WTC11 (cell line): ENCODE data around the gene CRYGC. TPM values are rescaled to one million over a fixed set of nuclear protein-coding genes. Genes with fewer than 3 reads are reported as not detected.

ENCODE experiments used
- ATAC-seq: fragments of 200-7000 bp; cut with Tn5 transposase; 2 replicates; pipeline ENCODE4 v1.10.0; 2021; ENCODE audit warnings: mild to moderate bottlenecking, moderate library complexity
- CTCF ChIA-PET: fragments of 300-600 bp; sonication (Branson Sonifier 250); formaldehyde crosslinking; loops from one replicate; lab custom pipeline; 2021; ENCODE audit warnings: antibody characterized with exemption; lab: Charles Lee
- POLR2A ChIA-PET: fragments of 350-600 bp; sonication (Branson Sonifier 250); formaldehyde crosslinking; loops from one replicate; lab custom pipeline; 2021; ENCODE audit warnings: antibody characterized with exemption; lab: Charles Lee
- DNase-seq: peaks from one replicate; pipeline ENCODE4 v3.0.0; 2021; ENCODE audit warnings: low spot score
- H3K27ac Mint-ChIP-seq: 2 replicates; pipeline ENCODE4 v1.8.0; 2021; ENCODE audit warnings: mixed read lengths
- H3K27me3 Mint-ChIP-seq: 2 replicates; pipeline ENCODE4 v1.8.0; 2021; ENCODE audit warnings: low read depth, mild to moderate bottlenecking, moderate library complexity, mixed read lengths
- H3K36me3 Mint-ChIP-seq: 2 replicates; pipeline ENCODE4 v1.8.0; 2021; ENCODE audit warnings: mixed read lengths
- H3K4me1 Mint-ChIP-seq: 2 replicates; pipeline ENCODE4 v1.8.0; 2022; ENCODE audit warnings: mixed read lengths
- H3K4me3 Mint-ChIP-seq: 2 replicates; pipeline ENCODE4 v1.8.0; 2021; ENCODE audit warnings: mild to moderate bottlenecking, moderate library complexity, mixed read lengths
- H3K9me3 Mint-ChIP-seq: 2 replicates; pipeline ENCODE4 v1.8.0; 2021; ENCODE audit warnings: mixed read lengths
- AFF4 ChIP-seq: sonication (generic); formaldehyde crosslinking; IDR thresholded peaks from 2 replicates; pipeline ENCODE4 v1.8.1; 2023; ENCODE audit warnings: mild to moderate bottlenecking, missing genetic modification reagents, borderline replicate concordance
- EMX1 ChIP-seq: fragments of 250-450 bp; sonication (Bioruptor Pico); IDR thresholded peaks from 2 replicates; pipeline ENCODE4 v1.8.0; 2021; ENCODE audit warnings: mild to moderate bottlenecking
- ERG ChIP-seq: fragments of 250-450 bp; sonication (Bioruptor Pico); IDR thresholded peaks from 2 replicates; pipeline ENCODE4 v1.8.0; 2021; ENCODE audit warnings: mild to moderate bottlenecking
- ESRRA ChIP-seq: sonication (generic); formaldehyde crosslinking; IDR thresholded peaks from 2 replicates; pipeline ENCODE4 v1.8.1; 2022; ENCODE audit warnings: mild to moderate bottlenecking, missing genetic modification reagents, borderline replicate concordance
- FOXJ3 ChIP-seq: sonication (generic); formaldehyde crosslinking; IDR thresholded peaks from 2 replicates; pipeline ENCODE4 v1.9.0; 2021; ENCODE audit warnings: missing genetic modification reagents, mild to moderate bottlenecking, borderline replicate concordance
- GTF2I ChIP-seq: fragments of 250-450 bp; sonication (Bioruptor Pico); conservative IDR thresholded peaks from 2 replicates; pipeline ENCODE4 v1.4.0; 2021; ENCODE audit warnings: mild to moderate bottlenecking
- NR3C1 ChIP-seq: sonication (generic); formaldehyde crosslinking; conservative IDR thresholded peaks from 2 replicates; pipeline ENCODE4 v1.8.1; 2023; ENCODE audit warnings: low read depth, mild to moderate bottlenecking, missing genetic modification reagents
- PRRX2 ChIP-seq: fragments of 250-450 bp; sonication (Bioruptor Pico); IDR thresholded peaks from 2 replicates; pipeline ENCODE4 v1.8.0; 2021; ENCODE audit warnings: mild to moderate bottlenecking
- TEAD4 ChIP-seq: sonication (generic); formaldehyde crosslinking; IDR thresholded peaks from 2 replicates; pipeline ENCODE4 v1.8.0; 2022; ENCODE audit warnings: mild to moderate bottlenecking, missing genetic modification reagents
- TP53 ChIP-seq: sonication (generic); formaldehyde crosslinking; IDR thresholded peaks from 2 replicates; pipeline ENCODE4 v1.8.1; 2023; ENCODE audit warnings: mild to moderate bottlenecking, missing genetic modification reagents
- ZBTB43 ChIP-seq: sonication (generic); formaldehyde crosslinking; IDR thresholded peaks from 2 replicates; pipeline ENCODE4 v1.8.1; 2023; ENCODE audit warnings: mild to moderate bottlenecking, missing genetic modification reagents
- ZNF396 ChIP-seq: fragments of 250-450 bp; sonication (Bioruptor Pico); IDR thresholded peaks from 2 replicates; pipeline ENCODE4 v1.8.0; 2021; ENCODE audit warnings: mild to moderate bottlenecking, moderate library complexity, borderline replicate concordance
- total RNA-seq: library from RNA; stranded (reverse); gene quantifications from 3 replicates; pipeline ENCODE4 v1.2.3, GENCODE V29; 2021
- TF ChIP-seq, protein P1 (sequence below): sonication (generic); formaldehyde crosslinking; IDR thresholded peaks from 2 replicates; pipeline ENCODE4 v1.8.1; 2023; ENCODE audit warnings: mild to moderate bottlenecking, missing genetic modification reagents, moderate library complexity
- TF ChIP-seq, protein P2 (sequence below): sonication (generic); formaldehyde crosslinking; IDR thresholded peaks from 2 replicates; pipeline ENCODE4 v1.8.1; 2022; ENCODE audit warnings: low read depth, mild to moderate bottlenecking, moderate library complexity, missing genetic modification reagents, borderline replicate concordance
- TF ChIP-seq, protein P3 (sequence below): fragments of 250-450 bp; sonication (Bioruptor Pico); IDR thresholded peaks from 2 replicates; pipeline ENCODE4 v1.9.0; 2021; ENCODE audit warnings: moderate library complexity, mild to moderate bottlenecking, inconsistent platforms, borderline replicate concordance
- TF ChIP-seq, protein P4 (sequence below): sonication (generic); formaldehyde crosslinking; conservative IDR thresholded peaks from 2 replicates; pipeline ENCODE4 v1.8.1; 2023; ENCODE audit warnings: mild to moderate bottlenecking, low read depth, missing genetic modification reagents, moderate library complexity
- TF ChIP-seq, protein P5 (sequence below): sonication (generic); formaldehyde crosslinking; IDR thresholded peaks from 2 replicates; pipeline ENCODE4 v1.8.0; 2022; ENCODE audit warnings: mild to moderate bottlenecking, missing genetic modification reagents

Gene CRYGC
- total RNA-seq, 1 experiment from 2014 or later = not detected

DNA sequence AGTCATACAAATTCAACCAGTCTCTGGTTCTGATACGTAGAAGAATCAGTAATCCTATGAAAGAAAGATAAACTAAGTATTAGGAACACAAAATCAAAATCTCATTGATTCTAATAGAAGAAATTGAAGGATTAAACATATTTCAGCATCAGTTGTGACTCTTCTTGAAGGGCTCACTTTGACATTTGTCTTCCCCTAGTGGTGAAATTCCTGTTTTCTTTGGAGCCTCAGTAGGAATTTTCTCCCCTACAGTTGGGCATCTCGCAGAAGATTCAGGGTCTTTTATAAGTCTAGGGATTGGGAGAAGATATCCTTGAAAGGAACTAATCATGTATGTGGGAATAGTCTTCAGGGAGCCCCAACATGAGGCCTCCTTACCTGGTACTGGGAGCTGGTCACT, 19.2 kb upstream of the CRYGC start:
- no peak overlapping the region for H3K27ac Mint-ChIP-seq
- peaks cover 13% of the 10 kb centered on the region for H3K36me3 Mint-ChIP-seq
- H3K4me3 Mint-ChIP-seq = no peak overlapping the region
- 0 out of 2 replicates have a peak, but pooled peaks have one; percentile 46 for ATAC-seq
- no peak for DNase-seq
- ChIA-PET CTCF (interaction anchor here (0.6 to 3.2 kb wide), 3 partner anchors 17 to 47 kb away, joined by 3 to 30 read pairs (median 3); no protein-coding TSS in a partner anchor), POLR2A (no interaction called here)
- peaks cover 30% of the 10 kb centered on the region for H3K9me3 Mint-ChIP-seq
- peaks cover 23% of the 10 kb centered on the region for H3K4me1 Mint-ChIP-seq
- no peaks in the 10 kb centered on the region; the same call in 1 of the 2 replicates for H3K27me3 Mint-ChIP-seq
- TF ChIP-seq, protein P1, sequence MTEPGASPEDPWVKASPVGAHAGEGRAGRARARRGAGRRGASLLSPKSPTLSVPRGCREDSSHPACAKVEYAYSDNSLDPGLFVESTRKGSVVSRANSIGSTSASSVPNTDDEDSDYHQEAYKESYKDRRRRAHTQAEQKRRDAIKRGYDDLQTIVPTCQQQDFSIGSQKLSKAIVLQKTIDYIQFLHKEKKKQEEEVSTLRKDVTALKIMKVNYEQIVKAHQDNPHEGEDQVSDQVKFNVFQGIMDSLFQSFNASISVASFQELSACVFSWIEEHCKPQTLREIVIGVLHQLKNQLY (CRISPR knock-in tag) = no peak
- TF ChIP-seq, protein P2, sequence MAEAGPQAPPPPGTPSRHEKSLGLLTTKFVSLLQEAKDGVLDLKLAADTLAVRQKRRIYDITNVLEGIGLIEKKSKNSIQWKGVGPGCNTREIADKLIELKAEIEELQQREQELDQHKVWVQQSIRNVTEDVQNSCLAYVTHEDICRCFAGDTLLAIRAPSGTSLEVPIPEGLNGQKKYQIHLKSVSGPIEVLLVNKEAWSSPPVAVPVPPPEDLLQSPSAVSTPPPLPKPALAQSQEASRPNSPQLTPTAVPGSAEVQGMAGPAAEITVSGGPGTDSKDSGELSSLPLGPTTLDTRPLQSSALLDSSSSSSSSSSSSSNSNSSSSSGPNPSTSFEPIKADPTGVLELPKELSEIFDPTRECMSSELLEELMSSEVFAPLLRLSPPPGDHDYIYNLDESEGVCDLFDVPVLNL (CRISPR knock-in tag) = no peak
- no peak for TF ChIP-seq NR3C1 (CRISPR knock-in tag)
- TF ChIP-seq, protein P3, sequence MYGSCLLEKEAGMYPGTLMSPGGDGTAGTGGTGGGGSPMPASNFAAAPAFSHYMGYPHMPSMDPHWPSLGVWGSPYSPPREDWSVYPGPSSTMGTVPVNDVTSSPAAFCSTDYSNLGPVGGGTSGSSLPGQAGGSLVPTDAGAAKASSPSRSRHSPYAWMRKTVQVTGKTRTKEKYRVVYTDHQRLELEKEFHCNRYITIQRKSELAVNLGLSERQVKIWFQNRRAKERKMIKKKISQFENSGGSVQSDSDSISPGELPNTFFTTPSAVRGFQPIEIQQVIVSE = no peak
- TF ChIP-seq TP53 = no peak
- TF ChIP-seq ZBTB43 = no peak

- TF ChIP-seq FOXJ3 (no peak), EMX1 (CRISPR knock-in tag) (no peak), GTF2I (CRISPR knock-in tag) (no peak), TEAD4 (CRISPR knock-in tag) (no peak), PRRX2 (CRISPR knock-in tag) (no peak), ESRRA (no peak), ZNF396 (CRISPR knock-in tag) (no peak), AFF4 (no peak), ERG (no peak)
- TF ChIP-seq, protein P4, sequence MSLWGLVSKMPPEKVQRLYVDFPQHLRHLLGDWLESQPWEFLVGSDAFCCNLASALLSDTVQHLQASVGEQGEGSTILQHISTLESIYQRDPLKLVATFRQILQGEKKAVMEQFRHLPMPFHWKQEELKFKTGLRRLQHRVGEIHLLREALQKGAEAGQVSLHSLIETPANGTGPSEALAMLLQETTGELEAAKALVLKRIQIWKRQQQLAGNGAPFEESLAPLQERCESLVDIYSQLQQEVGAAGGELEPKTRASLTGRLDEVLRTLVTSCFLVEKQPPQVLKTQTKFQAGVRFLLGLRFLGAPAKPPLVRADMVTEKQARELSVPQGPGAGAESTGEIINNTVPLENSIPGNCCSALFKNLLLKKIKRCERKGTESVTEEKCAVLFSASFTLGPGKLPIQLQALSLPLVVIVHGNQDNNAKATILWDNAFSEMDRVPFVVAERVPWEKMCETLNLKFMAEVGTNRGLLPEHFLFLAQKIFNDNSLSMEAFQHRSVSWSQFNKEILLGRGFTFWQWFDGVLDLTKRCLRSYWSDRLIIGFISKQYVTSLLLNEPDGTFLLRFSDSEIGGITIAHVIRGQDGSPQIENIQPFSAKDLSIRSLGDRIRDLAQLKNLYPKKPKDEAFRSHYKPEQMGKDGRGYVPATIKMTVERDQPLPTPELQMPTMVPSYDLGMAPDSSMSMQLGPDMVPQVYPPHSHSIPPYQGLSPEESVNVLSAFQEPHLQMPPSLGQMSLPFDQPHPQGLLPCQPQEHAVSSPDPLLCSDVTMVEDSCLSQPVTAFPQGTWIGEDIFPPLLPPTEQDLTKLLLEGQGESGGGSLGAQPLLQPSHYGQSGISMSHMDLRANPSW (CRISPR knock-in tag) = no peak
- TF ChIP-seq, protein P5, sequence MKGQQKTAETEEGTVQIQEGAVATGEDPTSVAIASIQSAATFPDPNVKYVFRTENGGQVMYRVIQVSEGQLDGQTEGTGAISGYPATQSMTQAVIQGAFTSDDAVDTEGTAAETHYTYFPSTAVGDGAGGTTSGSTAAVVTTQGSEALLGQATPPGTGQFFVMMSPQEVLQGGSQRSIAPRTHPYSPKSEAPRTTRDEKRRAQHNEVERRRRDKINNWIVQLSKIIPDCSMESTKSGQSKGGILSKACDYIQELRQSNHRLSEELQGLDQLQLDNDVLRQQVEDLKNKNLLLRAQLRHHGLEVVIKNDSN (CRISPR knock-in tag) = no peak
- Mint-ChIP-seq H3K4me3 (no peak overlapping the region), H3K27ac (no peak overlapping the region), H3K9me3 (peaks cover 29% of the 10 kb centered on the region), H3K27me3 (no peaks in the 10 kb centered on the region; the same call in 1 of the 2 replicates), H3K36me3 (peaks cover 13% of the 10 kb centered on the region), H3K4me1 (peaks cover 33% of the 10 kb centered on the region)
- ChIA-PET CTCF (interaction anchor here (0.8 to 3.2 kb wide), 9 partner anchors 13 to 381 kb away, joined by 3 to 30 read pairs (median 5); partner anchors contain the start of gene CRYGD), POLR2A (no interaction called here)
- DNase-seq = no peak
- ATAC-seq = no peak
Measured at GRCh38 chr2:208147759-208148158, 18.1 kb upstream of the CRYGC start.
